SKM-1 (cell line): Measurements from ENCODE around the gene STK33.

Experiments used
- DNase-seq: peaks from one replicate; lab custom pipeline; 2025; ENCODE audit not compliant: unreplicated experiment; lab: John Stamatoyannopoulos, UW

The STK33 gene

DNA sequence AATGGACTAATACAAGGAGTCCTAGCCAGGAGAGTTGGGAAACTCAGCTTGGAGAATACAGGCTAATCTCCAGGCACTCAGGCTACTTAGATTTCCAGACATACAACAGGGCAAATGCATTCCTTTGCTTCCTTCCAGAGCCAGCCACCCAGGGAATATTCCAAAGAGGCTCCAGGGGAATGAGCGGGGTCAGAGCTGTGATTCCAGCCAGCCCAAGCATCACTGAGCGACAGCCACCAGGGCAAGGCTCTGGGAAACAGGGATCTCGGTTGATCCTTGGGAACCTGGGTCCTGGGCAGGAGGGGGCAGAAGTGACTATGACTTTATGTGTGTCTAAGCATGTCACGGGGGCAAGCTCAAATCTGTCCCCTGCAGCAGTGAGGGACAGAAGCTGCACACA is 218.1 kb downstream of the STK33 start:
- DNase-seq = no peak

GRCh38 chr11:8375460-8375859 is 218.6 kb downstream of the STK33 start:
- DNase-seq = no peak

GRCh38 chr11:8374716-8375115 is 219.3 kb downstream of the STK33 start:
- no peak for DNase-seq

DNA sequence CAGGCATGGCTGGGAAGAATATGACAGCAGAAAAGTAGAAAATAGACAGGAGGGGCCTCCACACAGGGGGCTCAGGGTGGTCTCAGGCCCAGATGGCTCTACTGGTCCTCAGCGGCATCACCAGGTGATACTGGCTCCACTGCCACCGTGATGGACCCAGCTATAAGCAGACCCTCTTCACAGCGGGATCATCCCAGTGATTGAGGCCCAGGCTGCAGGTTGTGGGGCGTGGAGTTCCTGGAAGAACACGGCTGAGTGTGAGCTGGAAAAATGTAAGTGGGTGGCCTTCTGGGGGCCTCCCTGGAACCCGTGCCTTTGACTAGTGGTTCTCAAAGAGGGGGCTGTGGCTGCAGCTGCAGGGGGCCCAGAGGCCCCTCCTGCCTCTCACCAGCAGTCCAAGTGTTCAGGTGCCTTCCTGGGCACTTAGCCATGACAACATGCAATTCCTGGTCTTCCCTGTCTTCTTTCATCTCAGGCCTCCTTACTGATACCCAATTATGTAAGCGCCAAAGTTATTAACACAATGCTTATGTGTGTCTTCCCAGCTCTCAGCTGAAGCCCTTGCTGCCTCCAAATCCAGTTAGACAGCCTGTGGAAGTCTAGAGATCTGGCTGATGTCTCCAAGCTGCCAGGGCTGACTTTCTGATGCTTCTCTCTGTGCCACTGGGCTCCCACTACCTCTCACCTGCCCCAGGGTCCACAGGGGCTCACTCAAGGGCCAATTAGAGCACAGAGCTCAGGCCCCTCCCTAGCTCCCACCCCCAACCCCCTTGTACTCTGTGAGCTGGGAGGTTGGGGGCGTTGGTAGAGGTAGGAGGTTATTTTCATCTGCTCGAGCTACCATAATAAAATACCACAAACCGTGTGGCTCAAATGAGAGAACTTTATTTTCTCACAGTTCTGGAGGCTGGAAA is 220.3 kb downstream of the STK33 start:
- DNase-seq = no peak

DNA sequence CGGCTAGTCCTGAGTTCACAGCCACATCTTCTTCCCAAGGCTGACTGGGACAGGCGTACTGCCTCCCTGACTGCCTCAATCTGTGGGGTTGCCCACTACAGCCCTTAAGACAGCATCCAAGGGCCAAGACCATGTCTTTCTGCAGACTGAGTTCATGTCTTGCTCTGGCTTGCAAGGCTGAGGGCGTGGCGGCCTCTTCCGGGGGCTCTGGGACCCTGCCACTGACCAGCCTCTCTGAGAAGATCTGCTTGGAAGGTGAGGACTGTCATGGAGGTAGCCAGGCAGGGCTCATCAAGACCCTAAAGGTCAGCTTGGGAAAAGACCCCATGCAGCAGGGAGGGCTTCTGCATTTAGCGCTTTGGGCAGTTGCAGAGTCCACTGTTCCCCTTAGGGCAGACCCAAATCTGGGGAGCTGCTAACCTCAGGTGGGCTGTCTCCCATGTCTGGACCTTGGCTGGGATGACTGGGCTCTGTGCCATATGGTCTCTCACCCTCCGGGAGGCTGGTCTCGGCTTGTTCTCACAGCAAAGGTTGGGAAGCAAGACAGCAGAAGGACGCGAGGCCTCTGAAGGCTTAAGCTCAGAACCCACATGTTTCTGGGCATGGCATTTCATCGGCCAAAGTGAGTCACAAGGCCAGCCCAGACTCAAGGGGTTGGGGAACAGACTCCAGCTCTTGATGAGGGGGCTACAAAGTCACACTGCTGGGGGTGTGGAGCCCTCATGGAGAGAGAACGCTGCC is 221.2 kb downstream of the STK33 start:
- no peak for DNase-seq

GRCh38 chr11:8371516-8371884 is 222.5 kb downstream of the STK33 start:
- no peak for DNase-seq

GRCh38 chr11:8370812-8371515 is 223.1 kb downstream of the STK33 start:
- no peak for DNase-seq

DNA sequence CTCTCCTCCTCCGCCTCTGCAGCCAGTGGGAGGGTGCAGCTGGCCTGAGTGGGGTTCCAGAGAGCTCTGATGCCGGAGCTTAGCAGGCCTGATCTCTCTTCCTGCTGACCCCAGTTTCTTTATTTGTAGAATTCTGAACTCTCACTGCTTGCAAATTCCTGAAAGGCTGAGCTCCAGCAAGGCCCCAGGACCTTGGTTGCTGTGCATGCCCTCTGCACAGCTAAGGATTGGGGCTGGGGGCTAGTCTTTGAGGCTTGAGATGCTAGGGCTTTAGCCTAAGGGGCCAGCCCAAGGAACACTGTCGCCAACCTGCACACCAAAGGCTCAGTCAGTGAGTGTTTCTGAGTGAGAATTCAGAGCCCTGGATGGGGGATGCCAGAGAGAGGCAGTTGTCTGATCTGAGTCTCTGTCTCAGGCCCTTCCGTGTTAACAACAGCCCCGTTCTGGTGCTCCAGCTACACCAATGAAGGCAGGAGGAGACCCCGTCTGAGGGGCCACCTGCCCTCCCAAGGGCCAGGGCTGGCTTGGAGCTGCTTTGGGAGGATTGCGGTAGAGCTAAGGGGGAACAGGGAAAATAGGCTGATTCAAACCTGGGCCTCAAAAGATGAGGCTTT is 224.3 kb downstream of the STK33 start:
- DNase-seq = no peak

GRCh38 chr11:8368772-8369171 is 225.3 kb downstream of the STK33 start:
- no peak for DNase-seq

GRCh38 chr11:8368194-8368593 is 225.8 kb downstream of the STK33 start:
- no peak for DNase-seq

- DNase-seq = no peak
Measured at GRCh38 chr11:8366316-8366715, 227.7 kb downstream of the STK33 start.

DNA sequence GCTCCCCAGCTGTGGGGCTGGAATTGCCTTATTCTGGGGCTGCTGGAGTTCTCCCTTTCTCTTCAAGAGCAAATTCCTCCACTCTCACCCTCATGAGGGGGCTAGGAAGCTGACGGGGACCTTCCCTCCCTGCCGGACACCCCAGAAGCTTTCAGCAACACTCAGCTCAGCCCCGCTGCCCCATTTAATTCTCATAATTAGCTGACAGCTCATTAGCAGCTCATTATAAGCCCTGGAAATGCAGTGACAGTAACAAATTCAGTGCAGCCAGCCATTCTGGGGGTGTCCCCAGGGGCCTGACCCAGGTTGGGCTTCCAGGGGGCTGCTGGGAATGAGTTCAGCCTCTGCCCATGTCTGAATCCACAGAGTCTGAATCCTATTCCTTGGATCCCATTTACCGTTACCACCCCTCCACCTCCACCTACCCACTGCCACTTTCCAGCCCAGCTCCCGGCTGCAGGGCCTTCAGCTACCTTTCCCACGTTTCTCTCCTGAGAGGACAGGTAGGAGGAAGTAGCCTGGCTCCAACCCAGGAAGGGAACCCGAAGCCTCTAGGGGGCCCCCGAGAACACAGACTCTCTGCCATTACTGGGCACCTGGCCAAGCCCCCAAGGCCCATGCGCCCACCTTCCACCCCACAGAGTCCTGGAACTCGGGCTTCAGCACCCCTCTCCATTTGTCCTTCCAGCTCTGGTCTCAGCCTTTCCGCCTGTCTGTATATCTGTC is 228.6 kb downstream of the STK33 start:
- DNase-seq = no peak

DNA sequence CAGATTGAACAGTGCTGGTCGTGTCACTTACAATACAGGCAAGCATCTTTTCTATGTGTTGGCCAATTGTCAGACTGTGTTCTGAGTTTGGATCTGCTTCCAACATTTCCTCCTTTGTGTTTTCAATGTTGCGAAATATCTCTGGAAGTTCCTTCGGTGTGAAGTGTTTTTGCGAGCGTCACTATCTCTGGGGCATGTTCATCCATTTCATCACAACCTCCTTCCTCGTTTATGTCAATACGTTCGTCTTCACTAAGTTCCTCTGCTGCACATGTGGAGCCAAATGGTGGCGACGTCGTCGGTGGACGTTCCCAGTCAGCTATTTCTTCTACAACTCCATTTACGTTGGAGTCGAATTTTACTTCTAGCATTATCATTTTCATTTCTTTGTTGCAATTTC is 230.1 kb downstream of the STK33 start:
- peak; percentile 13 for DNase-seq

GRCh38 chr11:8362899-8363298 is 231.1 kb downstream of the STK33 start:
- no peak for DNase-seq

- DNase-seq = no peak
Measured at GRCh38 chr11:8362491-8362890, 231.5 kb downstream of the STK33 start.

- no peak for DNase-seq
Measured at GRCh38 chr11:8361664-8362210, 232.3 kb downstream of the STK33 start.

- DNase-seq = no peak
Measured at GRCh38 chr11:8361206-8361605, 232.8 kb downstream of the STK33 start.

DNA sequence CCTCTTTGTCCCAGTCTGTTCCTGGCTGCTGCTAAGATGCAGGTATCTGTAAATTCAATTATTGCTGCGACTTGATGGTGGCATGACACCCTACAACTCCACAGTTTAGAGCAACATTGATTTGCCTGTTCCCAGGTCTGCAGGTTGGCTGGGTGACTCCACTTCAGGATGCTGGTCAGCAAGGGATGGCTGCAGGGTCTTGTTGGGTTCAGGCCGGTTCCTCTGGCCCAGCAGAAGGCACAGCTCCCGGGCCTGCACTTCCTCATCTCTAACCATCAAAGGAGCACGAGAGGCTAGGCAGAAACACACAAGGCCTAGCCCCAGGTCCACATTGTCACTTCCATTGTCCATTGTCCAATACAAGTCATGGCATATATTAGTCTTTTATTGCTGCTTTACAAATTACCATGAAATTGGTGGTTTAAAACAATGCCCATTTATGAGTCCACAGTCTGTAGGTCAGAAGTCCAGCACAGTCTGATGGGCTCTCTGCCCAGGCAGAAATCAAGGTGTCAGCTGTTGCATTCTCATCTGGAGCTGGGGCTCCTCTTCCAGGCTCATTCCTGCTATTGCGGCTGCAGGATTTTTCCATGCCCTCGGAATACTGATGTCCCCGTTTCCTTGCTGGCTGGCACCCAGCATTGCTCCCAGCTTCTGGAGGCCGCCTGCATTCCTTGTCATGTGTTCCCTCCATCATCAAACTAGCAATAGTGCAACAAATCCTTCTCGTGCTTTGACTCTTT is 233.8 kb downstream of the STK33 start:
- no peak for DNase-seq

DNA sequence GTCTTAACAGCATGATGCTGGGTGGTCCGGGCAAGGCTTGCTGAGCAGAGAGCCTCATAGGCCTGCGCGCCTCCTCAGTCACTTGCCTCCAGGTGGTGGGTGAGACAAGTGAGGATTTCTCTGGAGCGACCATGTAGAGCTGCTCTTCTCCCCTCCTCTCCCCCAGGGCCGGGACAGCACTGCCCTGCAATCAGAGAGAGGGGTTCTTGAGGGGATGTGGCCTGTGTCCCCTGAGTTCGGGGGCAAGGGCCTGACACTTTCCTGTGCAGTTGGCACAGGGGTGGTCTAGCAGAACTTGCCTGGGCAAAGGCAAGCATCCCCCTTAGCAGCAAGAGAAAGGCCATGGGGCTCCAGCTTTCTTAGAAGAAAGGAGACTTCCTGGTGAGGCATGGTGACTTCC is 234.5 kb downstream of the STK33 start:
- no peak for DNase-seq
